Activated T-cell treated with anti-CD3 and anti-CD28 coated beads, Interleukin-2, amount 50 U/mL, for 72 hours (primary cell): ENCODE data around the gene MAML3. TPM values are rescaled to one million over a fixed set of nuclear protein-coding genes. Genes with fewer than 3 reads are reported as not detected.
"Not testable (repeated sequence)": the region's sequence is repeated elsewhere in the genome, so short reads cannot be mapped to it uniquely, and the experiment has no call there.

Experiments used
- ATAC-seq, 2 donors: fragments of 150-1000 bp; cut with Tn5 transposase; replicated peaks in 1 of 2; 2 replicates each; pipeline ENCODE4 v1.10.0; 2021; ENCODE audit warnings: moderate library complexity in 2 of 2, mild to moderate bottlenecking in 1 of 2
- DNase-seq, 2 donors: peaks; one replicate each; pipeline ENCODE4 v3.0.0; 2021 to 2022; ENCODE audit warnings: mixed read lengths in 1 of 2
- H3K27ac Mint-ChIP-seq: one replicate; pipeline ENCODE4 v1.8.0; 2022; ENCODE audit warnings: mild to moderate bottlenecking, moderate library complexity, mixed read lengths
- H3K27me3 Mint-ChIP-seq: one replicate; pipeline ENCODE4 v1.8.0; 2022; ENCODE audit warnings: low read depth, mixed read lengths
- H3K36me3 Mint-ChIP-seq, 2 donors: one replicate each; pipeline ENCODE4 v1.8.0; 2022; ENCODE audit warnings: mixed read lengths in 2 of 2, mild to moderate bottlenecking in 1 of 2; ENCODE audit not compliant: insufficient read depth in 2 of 2
- H3K4me1 Mint-ChIP-seq: one replicate; pipeline ENCODE4 v1.8.0; 2022; ENCODE audit warnings: low read depth, mixed read lengths
- H3K4me3 Mint-ChIP-seq, 2 donors: one replicate each; pipeline ENCODE4 v1.8.0; 2022; ENCODE audit warnings: mild to moderate bottlenecking in 2 of 2, mixed read lengths in 2 of 2, moderate library complexity in 2 of 2
- H3K9me3 Mint-ChIP-seq, 2 donors: one replicate each; pipeline ENCODE4 v1.8.0; 2022; ENCODE audit warnings: mixed read lengths in 2 of 2
- total RNA-seq, 2 donors: library from RNA; stranded (reverse); gene quantifications; one replicate each; pipeline ENCODE4 v1.2.3, GENCODE V29; 2022

Gene MAML3
- total RNA-seq, 2 donors from 2014 or later: 5.3 to 5.5 TPM

DNA sequence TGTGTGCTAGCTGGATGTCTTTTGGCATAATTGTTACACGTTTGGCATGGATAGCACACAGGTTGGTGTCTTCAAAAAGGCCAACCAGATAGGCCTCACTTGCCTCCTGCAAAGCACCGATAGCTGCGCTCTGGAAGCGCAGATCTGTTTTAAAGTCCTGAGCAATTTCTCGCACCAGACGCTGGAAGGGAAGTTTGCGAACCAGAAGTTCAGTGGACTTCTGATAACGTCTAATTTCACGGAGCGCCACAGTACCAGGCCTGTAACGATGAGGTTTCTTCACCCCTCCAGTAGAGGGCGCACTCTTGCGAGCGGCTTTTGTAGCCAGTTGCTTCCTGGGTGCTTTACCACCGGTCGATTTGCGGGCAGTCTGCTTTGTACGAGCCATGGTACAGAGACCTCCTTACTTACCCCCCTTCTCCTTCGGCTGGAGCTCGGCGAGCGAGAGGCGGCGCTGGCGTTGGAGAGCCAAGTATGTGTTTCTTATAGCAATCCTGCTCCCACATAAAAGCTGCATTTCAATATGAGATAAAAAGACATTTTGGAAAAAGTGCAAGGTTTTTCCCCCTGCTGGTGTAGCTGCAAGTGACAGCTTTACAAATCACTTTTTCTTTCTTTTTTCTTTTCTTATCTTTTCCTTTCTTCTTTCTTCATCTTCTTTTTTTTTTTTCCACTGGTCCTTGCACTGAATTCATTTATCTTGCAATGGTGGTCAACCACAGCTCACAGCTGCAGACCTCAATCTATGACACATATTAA is 455.6 kb downstream of the MAML3 start:
- H3K9me3 Mint-ChIP-seq, H3K4me1 Mint-ChIP-seq, H3K4me3 Mint-ChIP-seq, H3K27me3 Mint-ChIP-seq, H3K36me3 Mint-ChIP-seq, DNase-seq, ATAC-seq, H3K27ac Mint-ChIP-seq: not testable (repeated sequence)

DNA sequence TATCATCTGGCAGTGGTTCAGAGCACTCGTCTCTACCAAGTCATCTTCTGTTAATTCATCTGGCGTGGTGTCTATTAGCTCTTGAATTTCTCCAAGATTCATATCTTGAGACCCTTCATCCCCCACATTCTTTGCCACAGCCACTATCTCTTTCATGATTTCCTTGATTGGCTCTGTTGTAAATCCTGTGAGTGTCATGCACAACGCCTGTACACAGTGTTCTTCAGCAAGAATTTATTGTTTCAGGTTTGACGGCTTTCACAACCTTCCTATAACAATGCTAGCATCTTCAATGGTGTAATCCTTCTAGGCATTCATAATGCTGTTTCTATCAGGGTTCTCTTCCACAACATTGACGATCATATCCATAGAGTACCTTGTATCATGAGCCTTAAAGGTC is 457.5 kb downstream of the MAML3 start:
- Mint-ChIP-seq H3K36me3 (peaks cover 1 to 5% of the 10 kb centered on the region in 2 donors), H3K27me3 (no peaks in the 10 kb centered on the region), H3K4me3 (no peak overlapping the region), H3K27ac (no peak overlapping the region), H3K4me1 (no peaks in the 10 kb centered on the region), H3K9me3 (no peaks in the 10 kb centered on the region)
- ATAC-seq: no peak
- no peak for DNase-seq

- H3K4me3 Mint-ChIP-seq: no peak overlapping the region
- H3K9me3 Mint-ChIP-seq: no peaks in the 10 kb centered on the region
- ATAC-seq: no peak
- H3K4me1 Mint-ChIP-seq: no peaks in the 10 kb centered on the region
- peaks cover 1 to 5% of the 10 kb centered on the region in 2 donors for H3K36me3 Mint-ChIP-seq
- H3K27me3 Mint-ChIP-seq: no peaks in the 10 kb centered on the region
- no peak overlapping the region for H3K27ac Mint-ChIP-seq
- DNase-seq: no peak
These were observed 459.4 kb downstream of the MAML3 start for GRCh38 chr4:139694522-139695107.

- no peak for DNase-seq
- H3K4me3 Mint-ChIP-seq: no peak overlapping the region
- H3K4me1 Mint-ChIP-seq: no peaks in the 10 kb centered on the region
- no peak overlapping the region for H3K27ac Mint-ChIP-seq
- no peaks in the 10 kb centered on the region for H3K27me3 Mint-ChIP-seq
- H3K9me3 Mint-ChIP-seq: no peaks in the 10 kb centered on the region
- no peak for ATAC-seq
- H3K36me3 Mint-ChIP-seq: peaks cover 0 to 2% of the 10 kb centered on the region in 2 donors
These were observed 461.5 kb downstream of the MAML3 start for GRCh38 chr4:139692309-139693012.

DNA sequence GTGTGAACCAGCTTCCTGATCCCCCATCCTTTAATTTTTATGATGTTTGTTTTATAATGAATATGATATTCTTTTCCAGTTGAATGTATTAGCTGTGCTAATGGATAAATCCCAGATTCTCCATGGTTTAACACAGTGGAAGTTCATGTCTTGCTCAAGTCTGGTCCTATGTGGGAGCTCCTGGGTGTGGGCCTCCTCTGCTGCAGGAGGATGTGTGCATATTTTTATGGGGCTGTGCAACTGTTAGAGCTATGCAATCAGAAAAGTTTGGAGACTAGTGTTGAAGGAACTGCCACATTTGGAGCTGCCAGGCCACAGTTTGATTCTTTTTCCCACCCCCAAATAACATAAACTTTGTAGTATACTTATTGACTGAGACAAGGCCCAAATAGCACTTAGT is 463.6 kb downstream of the MAML3 start:
- peaks cover 2% of the 10 kb centered on the region for H3K4me1 Mint-ChIP-seq
- H3K9me3 Mint-ChIP-seq: no peaks in the 10 kb centered on the region
- no peak overlapping the region for H3K4me3 Mint-ChIP-seq
- ATAC-seq: no peak
- no peak for DNase-seq
- H3K27ac Mint-ChIP-seq: no peak overlapping the region
- H3K36me3 Mint-ChIP-seq: peaks cover 0 to 2% of the 10 kb centered on the region in 2 donors
- no peaks in the 10 kb centered on the region for H3K27me3 Mint-ChIP-seq

GRCh38 chr4:139689093-139689722 is 464.8 kb downstream of the MAML3 start:
- H3K27me3 Mint-ChIP-seq: no peaks in the 10 kb centered on the region
- no peak overlapping the region for H3K4me3 Mint-ChIP-seq
- no peak for ATAC-seq
- H3K36me3 Mint-ChIP-seq: peaks cover 3 to 10% of the 10 kb centered on the region in 2 donors
- no peak for DNase-seq
- no peak overlapping the region for H3K27ac Mint-ChIP-seq
- H3K9me3 Mint-ChIP-seq: no peaks in the 10 kb centered on the region
- peaks cover 7% of the 10 kb centered on the region for H3K4me1 Mint-ChIP-seq

DNA sequence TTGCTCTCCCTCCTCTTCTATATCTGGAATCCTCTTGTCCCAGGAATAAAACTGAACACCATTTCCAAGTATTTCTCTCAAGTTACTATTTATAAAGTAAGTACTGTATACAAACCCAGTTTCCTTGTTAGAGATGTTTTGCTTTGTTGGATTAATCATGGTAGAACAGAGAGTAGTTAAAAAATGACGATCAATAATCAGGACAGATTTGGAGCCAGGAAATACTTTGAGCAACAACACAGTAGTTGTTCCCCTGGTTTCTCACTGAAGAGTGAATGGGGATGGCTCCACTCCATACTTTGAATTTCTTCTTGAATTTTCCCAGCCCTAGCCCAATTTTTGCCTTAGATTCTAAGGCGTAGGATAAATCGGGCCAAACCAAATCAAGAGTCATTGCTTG is 467.0 kb downstream of the MAML3 start:
- Mint-ChIP-seq H3K36me3 (peaks cover 4 to 18% of the 10 kb centered on the region in 2 donors), H3K9me3 (no peaks in the 10 kb centered on the region), H3K27ac (no peak overlapping the region), H3K4me1 (peaks cover 7% of the 10 kb centered on the region), H3K27me3 (no peaks in the 10 kb centered on the region), H3K4me3 (no peak overlapping the region)
- DNase-seq (no peak), ATAC-seq (no peak)

- no peak for ATAC-seq
- DNase-seq: no peak
- H3K27me3 Mint-ChIP-seq: no peaks in the 10 kb centered on the region
- H3K27ac Mint-ChIP-seq: no peak overlapping the region
- H3K9me3 Mint-ChIP-seq: no peaks in the 10 kb centered on the region
- peaks cover 7% of the 10 kb centered on the region for H3K4me1 Mint-ChIP-seq
- peaks cover 4 to 19% of the 10 kb centered on the region in 2 donors for H3K36me3 Mint-ChIP-seq
- no peak overlapping the region for H3K4me3 Mint-ChIP-seq
These were observed 467.9 kb downstream of the MAML3 start for GRCh38 chr4:139686130-139686529.

DNA sequence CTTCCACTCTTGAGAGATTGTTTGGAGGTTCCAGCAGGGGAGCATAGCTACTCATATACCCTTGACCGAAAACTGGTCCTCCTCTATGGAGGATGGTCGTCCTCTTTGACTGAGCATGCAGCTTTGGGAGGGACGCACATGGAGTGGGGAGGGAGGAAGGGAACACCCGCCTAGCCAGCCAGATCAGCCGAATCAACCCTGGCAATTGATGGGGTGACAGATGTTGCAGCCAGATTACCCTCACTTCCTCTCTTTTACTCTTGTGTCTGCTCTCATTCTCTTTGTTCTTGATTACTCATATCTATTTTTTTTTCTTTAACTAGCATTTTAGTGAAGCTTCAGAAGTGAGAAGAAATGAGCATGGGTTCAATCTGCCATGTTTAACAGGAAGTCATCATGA is 468.8 kb downstream of the MAML3 start:
- H3K4me1 Mint-ChIP-seq: peaks cover 7% of the 10 kb centered on the region
- peak overlapping the region; percentile 71 for H3K27ac Mint-ChIP-seq
- no peaks in the 10 kb centered on the region for H3K9me3 Mint-ChIP-seq
- no peaks in the 10 kb centered on the region for H3K27me3 Mint-ChIP-seq
- DNase-seq (no peak), ATAC-seq (peak in 1 of 2 donors; percentile 49)
- no peak overlapping the region for H3K4me3 Mint-ChIP-seq
- H3K36me3 Mint-ChIP-seq: peaks cover 4 to 19% of the 10 kb centered on the region in 2 donors

DNA sequence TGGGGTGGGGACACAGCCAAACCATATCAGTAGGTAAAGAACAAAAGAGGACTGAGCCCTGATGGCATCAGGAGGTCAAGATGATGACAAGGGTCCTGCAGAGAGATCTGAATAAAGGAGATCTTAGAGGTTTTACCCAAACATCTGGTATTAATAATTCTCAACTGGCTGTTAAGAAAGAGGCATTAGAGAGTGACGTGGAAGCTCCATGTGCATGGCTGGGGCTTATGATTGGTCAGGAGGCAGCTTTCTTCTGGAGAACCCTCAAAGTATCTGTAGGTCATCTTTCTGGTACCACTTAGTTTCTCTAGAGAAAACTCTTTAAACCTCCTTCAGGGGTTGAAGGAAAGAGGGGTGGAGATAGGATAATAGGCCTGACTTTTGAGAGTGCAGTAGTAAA is 469.6 kb downstream of the MAML3 start:
- DNase-seq: no peak
- no peak overlapping the region for H3K4me3 Mint-ChIP-seq
- peaks cover 4 to 19% of the 10 kb centered on the region in 2 donors for H3K36me3 Mint-ChIP-seq
- H3K4me1 Mint-ChIP-seq: peaks cover 7% of the 10 kb centered on the region
- ATAC-seq: no peak
- no peaks in the 10 kb centered on the region for H3K27me3 Mint-ChIP-seq
- H3K9me3 Mint-ChIP-seq: no peaks in the 10 kb centered on the region
- H3K27ac Mint-ChIP-seq: no peak overlapping the region

GRCh38 chr4:139682741-139683151 is 471.2 kb downstream of the MAML3 start:
- Mint-ChIP-seq H3K4me1 (peaks cover 7% of the 10 kb centered on the region), H3K9me3 (no peaks in the 10 kb centered on the region), H3K27ac (no peak overlapping the region), H3K27me3 (no peaks in the 10 kb centered on the region), H3K4me3 (no peak overlapping the region), H3K36me3 (peaks cover 4 to 19% of the 10 kb centered on the region in 2 donors)
- no peak for DNase-seq
- ATAC-seq: no peak

GRCh38 chr4:139682309-139682708 is 471.7 kb downstream of the MAML3 start:
- Mint-ChIP-seq H3K36me3 (peaks cover 4 to 19% of the 10 kb centered on the region in 2 donors), H3K27ac (peak overlapping the region; percentile 5), H3K9me3 (no peaks in the 10 kb centered on the region), H3K4me1 (peaks cover 7% of the 10 kb centered on the region), H3K4me3 (no peak overlapping the region), H3K27me3 (no peaks in the 10 kb centered on the region)
- DNase-seq (no peak), ATAC-seq (no peak)
